Measurements from ENCODE around the gene ANKS1B.
"Not testable (repeated sequence)": the region's sequence is repeated elsewhere in the genome, so short reads cannot be mapped to it uniquely, and the experiment has no call there.

Gene ANKS1B

DNA sequence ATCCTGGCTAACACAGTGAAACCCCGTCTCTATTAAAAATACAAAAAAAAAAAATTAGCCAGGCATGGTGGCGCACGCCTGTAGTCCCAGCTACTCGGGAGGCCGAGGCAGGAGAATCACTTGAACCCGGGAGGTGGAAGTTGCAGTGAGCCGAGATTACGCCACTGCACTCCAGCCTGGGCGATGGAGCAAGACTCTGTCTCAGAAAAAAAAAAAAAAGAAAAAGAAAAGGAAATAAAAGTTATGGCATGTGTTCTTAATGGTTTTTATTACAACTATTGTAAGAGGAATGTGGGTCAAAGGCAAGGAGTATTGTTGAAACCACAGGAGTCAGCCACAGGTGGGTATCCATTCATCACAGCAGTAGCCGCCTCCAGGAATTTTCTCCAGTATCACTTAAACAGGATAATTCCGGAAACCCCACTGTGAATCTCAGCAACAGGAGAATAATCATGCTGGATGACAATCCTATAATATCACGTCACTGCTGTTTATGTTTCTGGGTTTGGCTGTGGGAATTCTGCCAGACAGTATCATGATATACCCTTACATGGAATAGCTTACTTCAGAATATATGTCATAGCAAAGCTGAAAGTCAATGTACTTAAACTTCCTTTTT is 1147.5 kb downstream of the ANKS1B start:
- not testable (repeated sequence) for DNase-seq (ENCODE audit: low read depth in 1 of 2, low spot score in 1 of 2)

DNA sequence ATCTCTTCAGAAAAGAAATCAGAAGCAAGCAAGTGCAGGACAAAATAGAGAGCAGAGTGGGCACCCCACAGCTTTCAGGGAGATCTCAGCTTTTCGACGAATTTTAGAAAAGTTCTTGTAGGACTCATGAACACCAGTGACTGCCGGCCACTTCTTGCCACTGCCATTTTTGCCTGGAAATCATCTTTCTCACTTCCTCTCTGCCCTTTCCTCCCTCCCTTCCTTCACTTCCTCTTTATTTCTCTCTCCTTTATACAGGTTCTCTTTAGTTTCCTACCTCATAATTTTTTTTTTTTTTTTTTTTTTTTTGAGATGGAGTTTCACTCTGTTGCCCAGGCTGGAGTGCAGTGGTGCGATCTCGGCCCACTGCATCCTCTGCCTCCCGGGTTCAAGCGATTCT is 1154.1 kb downstream of the ANKS1B start:
- no peak for DNase-seq (ENCODE audit: low read depth in 1 of 2, low spot score in 1 of 2)

DNA sequence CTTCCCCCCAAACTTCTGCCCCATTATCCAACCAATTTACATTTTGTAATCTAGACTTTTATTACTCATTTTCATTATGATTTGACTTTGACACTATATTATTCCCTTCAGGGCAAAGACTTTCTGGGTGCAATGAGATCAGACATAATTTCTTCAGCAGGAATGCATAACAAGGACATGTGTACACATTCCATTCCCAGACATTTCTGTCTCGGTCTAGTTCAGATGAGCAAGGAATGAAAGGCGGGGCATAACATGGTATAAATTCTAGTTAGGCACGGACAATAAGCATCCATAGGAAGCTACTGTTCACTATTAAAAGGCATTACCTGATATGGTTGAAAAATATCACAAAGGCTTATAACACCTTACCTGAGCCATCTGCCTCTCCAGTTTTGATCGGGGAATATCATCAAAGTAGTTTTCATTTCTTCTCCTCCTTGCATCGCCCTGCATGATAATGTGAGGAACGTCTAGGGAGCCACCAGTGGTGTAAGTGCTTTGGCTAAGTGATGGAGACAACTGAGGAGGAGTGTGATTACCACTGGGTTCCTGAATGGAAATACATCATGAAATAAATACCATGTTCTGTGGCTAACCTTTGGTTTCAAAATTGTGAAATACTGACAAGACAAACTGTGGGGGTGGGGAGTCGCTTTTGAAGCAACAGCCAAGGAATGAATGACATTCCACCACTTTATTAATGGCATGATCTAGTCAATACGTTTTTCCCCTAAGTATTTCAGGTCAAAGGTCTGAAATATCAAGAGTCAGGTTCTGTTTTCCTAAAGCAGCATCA is 1155.7 kb downstream of the ANKS1B start:
- DNase-seq (ENCODE audit: low read depth in 1 of 2, low spot score in 1 of 2): no peak

DNA sequence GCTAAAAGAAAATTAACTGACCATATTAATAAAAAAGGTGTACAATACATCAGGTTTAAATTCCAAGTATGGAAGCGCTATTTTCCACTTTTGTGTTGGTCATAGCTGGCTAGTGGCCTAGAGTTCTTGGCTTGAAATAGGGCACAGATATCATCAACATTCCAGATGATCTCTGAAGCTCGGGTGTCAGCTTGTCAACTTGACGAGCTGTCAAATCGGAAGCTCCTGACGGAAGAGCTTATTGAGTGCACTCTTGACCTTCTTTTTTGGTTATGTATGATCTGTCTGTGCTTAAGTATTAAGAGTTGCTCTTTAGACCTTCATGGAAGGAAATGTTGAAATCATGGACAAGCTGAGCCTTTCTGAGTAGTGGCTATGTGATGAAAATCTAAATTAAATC is 1161.7 kb downstream of the ANKS1B start:
- no peak for DNase-seq (ENCODE audit: low read depth in 1 of 2, low spot score in 1 of 2)

DNA sequence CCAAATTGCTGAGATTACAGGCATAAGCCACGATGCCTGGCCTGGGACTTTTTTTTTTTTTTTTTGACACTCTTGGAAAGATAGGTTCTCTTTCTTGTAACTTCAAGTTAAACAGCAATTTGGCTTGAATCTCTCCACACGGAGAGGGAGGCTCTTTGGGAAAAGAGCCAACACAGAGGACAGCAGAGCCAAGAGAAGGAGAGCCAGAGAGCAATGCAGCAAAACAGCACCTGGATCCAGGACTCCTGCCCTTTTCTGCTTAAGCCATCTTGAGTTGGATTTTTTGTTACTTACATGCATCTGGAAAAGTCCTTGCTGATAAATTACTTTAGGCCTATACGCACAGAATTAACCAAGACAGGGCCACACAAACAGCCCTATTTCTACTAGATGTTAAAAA is 1162.9 kb downstream of the ANKS1B start:
- no peak for DNase-seq (ENCODE audit: low read depth in 1 of 2, low spot score in 1 of 2)

DNA sequence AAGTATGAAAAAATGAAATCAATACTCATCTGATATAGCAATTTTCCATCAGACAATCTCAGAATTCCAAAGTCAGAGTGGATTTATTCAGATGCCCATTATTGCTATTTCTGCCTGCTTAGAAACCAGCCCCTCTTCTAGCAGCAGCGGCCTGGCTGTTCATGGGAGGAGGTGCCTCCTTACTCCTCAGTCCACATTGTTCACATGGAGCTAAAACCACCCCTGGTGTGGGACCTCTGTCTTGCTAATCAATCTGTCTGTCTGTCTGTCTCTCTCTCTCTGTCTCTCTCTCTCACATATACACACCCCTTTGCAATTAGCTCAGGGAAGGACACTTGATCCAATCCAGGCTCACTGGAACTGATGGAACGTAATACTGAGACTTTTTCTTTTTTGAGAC is 1163.5 kb downstream of the ANKS1B start:
- no peak for DNase-seq (ENCODE audit: low read depth in 1 of 2, low spot score in 1 of 2)

DNA sequence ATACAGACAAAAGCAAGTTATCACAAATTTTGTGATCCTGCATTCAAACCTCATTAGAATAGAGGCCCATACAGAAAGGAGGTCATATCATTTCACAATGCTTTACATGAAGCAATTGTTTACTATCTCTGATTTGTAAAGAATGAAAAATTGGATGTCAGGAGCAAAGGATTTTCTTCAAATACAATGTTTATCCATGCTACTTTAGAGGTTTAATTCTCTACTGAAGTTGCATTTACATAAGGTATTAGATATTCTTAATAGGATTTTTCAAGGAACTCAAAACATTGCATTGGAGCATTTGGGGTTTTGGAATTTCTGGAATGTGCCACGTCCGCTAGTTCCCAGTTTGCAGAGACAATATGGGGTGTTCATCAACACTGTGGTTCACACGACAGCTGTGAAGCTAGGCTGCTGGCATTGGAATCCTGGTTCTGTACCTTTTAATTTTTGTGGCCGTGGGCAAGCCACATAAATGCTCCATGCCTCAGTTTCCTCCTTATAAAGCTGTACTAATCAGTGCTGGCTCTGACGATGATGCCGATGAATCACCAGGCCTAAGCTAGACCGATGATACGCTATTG is 1164.8 kb downstream of the ANKS1B start:
- DNase-seq (ENCODE audit: low read depth in 1 of 2, low spot score in 1 of 2): no peak

DNA sequence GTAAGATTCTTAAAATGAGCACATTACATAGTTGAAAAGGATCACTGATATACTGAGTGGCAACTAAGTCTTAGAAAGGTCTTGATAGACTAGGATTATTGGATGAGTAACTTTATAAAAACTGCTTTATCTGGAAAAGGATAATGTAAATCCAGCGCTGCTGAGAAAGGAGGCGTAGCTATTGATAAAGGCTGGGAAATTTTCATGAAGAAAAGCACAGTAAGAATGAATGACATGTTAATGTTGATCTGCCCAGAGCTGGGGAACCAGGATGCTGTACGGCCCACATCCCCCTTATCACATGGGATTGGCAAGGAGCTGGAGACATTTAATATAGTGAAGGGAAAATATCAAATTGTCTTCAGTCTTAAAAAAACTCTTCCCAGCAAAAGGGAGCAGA is 1165.7 kb downstream of the ANKS1B start:
- no peak for DNase-seq (ENCODE audit: low read depth in 1 of 2, low spot score in 1 of 2)

DNA sequence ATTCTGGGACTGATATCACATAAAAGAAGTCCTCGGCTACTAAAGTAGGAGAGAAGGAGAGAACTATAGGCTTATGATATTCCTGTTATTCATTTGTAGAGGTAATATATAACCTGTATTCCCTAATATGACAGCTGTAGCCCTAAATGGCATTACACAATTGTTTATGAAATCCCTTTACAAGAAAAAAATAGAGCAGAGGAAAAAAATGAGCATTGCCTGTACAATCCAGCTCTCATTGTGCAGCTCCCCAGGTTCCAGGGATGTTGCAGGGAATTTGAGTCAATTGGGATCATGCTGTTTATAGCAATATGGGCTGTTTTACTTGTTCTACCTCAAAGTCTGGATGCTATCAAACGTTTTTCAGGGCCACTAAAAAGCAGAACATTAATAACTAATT is 1166.5 kb downstream of the ANKS1B start:
- DNase-seq (ENCODE audit: low read depth in 1 of 2, low spot score in 1 of 2): no peak

DNA sequence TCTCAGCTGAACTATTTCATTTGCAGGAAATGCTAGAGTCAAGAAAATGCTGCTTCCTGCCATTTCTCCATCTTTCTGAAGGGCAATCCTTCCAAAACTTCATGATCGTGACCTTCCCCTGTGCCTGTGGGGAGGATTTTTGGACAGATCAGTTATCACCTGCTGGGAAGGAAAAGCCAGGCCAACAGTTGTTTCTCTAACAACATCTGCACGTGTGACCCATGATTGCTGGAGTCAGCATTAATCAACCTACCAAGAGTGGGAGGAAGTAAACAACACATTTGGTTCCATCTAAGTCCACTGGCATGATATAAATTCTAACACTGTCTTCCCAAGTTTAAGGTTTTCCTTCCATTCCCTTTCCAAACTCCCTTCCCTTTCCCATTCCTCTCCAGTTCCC is 1167.0 kb downstream of the ANKS1B start:
- DNase-seq (ENCODE audit: low read depth in 1 of 2, low spot score in 1 of 2): no peak

DNA sequence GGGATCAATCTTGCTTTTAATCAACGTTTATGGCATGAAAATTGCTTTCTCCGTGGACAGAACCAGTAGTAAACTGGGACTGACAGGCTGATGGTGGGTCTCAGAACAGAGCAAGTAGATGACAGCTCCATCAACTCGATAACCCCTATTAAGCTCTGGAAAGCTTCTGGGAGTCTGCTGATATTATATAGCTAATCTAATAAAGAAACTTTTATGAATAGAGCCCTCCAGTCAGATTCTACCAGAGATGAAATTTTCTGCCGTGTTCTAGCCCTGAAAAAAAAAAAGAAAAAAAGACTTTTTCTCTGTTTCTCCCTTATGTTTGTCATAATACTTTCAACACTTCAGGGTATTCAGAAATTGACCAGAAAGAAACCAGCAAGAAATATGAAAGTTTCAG is 1168.0 kb downstream of the ANKS1B start:
- DNase-seq (ENCODE audit: low read depth in 1 of 2, low spot score in 1 of 2): no peak

DNA sequence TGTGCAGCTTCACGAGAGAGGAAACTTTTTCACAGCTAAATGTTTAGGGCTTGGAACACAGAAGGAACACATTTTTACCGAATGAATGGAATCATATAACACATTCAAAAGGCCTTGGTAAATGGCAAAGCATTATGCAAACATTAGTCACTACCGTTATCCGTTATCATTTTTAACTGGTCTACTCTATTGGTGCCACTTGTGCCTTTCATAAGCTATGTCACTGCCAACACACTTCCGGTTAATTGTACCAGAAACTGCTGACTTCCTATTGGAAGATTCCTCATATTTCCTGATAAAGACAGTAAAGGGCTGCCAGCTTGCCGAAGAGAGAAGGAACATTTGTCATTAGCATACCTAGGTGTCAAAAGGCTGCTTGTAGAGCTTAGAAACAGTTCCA is 1170.5 kb downstream of the ANKS1B start:
- no peak for DNase-seq (ENCODE audit: low read depth in 1 of 2, low spot score in 1 of 2)

DNA sequence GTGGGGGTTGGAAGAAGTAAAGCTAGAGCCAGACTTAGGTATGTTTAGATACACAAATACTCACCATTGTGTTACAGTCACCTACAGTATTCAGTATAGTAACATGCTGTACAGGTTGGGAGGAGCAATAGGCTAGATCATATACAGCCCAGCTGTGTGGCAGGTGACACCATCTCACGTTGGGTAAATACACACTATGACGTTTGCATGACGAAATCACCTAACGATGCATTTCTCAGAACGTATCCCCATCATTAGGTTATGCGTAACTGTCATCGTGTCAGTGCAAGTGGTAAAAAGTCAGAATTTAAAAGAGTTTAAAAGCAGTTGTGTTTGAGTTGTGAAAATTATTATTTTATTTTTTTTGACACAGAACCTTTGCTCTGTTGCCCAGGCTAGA is 1172.5 kb downstream of the ANKS1B start:
- DNase-seq (ENCODE audit: low read depth in 1 of 2, low spot score in 1 of 2): no peak

DNA sequence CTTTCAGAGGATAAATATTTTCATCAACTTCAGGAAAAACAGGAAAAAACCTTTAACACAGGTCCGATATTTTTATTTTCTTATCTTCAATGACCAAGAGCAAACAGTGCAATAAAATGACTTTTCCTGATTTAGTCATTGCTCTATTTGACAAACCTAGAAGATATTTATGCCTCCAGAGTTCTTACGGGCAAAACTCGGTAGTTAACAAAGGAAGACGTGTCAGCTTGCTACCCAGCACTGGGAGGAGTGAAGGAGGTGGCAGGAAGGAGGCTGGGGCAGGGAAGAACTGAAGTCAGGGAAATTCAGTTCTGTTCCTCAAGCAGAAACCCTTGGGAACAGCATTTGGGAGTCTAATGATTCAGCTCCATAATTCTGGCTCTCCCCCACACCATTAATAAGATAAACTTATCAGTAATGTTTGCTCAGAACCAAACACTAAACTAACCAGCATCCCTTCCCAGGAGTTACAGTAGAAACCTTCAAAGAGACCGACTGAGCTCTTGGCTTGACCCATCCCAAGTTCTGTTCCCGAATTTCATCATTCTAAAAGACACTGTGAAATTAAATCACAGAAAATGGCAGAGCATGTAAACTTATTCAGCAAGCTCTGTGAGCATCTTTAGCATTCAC is 1176.4 kb downstream of the ANKS1B start:
- no peak for DNase-seq (ENCODE audit: low read depth in 1 of 2, low spot score in 1 of 2)

DNA sequence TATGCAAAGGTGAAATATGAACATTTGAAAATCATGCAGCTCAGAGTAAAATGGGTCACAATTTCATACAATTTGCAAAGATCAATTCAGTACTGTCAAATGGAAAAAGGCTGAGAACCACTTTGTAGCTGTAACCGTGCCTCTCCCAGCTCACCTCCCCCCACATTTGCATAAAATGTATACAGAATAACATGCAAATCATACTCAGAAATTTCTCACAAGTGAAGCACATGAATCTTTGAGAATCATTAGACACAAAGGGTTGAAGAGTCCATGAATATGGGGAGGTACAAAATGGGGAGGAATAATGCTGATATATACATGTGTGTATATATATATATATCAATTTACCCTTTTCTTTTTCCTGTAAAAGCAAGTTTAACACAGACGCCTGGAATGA is 1177.5 kb downstream of the ANKS1B start:
- DNase-seq (ENCODE audit: low read depth in 1 of 2, low spot score in 1 of 2): no peak

DNA sequence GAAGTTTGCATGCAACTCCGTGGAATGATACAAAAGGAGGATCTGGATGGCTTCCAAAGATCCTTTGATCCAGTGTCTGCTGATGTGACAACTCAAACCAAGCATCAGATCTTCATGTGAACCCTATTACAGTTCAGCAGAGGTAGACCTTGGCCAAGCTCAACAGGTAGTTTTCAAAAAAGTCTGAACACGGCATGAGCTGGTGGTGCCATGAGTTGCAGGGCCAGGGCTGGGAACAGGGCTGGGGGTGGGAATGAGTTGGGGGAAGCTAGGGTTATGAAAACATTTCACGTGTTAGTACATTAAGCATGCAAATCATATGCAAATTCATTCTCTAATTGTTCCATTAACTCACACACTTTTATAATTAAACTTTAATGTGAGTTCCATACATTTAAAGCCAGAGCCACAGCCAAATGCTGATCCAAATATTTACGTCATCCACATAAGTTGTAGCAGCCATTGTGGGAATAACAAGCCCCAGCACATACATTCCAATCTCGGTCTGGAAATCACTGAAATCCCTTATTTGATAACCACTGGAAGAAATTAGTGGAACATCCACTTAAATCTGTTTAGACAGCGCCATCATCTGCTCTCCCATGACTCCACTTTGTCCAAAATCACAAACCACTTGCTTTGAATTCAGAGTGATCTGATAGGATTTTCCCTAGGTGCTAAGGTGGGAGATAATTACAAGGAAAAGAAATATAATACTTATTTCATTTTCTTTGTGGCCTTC is 1181.1 kb downstream of the ANKS1B start:
- DNase-seq (ENCODE audit: low read depth in 1 of 2, low spot score in 1 of 2): no peak

DNA sequence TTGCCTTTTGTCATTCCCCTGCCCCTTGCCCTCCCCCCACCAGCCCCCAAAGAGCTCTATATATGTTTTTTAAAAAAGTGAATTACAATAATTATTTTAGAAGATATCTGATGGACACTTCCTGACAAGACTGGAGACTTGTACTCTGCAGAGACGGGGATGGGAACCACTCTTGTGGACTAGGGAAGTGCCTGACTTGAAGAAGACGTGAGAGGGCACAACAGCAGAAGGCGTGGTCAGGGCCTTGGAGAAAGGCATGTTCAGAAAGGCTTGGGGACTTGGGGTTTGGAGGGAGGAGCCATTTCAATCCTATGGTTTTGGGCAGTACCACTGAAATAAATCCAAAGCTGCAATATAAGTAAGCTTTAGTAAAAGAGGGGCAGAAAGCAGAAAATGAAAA is 1184.9 kb downstream of the ANKS1B start:
- no peak for DNase-seq (ENCODE audit: low read depth in 1 of 2, low spot score in 1 of 2)

DNA sequence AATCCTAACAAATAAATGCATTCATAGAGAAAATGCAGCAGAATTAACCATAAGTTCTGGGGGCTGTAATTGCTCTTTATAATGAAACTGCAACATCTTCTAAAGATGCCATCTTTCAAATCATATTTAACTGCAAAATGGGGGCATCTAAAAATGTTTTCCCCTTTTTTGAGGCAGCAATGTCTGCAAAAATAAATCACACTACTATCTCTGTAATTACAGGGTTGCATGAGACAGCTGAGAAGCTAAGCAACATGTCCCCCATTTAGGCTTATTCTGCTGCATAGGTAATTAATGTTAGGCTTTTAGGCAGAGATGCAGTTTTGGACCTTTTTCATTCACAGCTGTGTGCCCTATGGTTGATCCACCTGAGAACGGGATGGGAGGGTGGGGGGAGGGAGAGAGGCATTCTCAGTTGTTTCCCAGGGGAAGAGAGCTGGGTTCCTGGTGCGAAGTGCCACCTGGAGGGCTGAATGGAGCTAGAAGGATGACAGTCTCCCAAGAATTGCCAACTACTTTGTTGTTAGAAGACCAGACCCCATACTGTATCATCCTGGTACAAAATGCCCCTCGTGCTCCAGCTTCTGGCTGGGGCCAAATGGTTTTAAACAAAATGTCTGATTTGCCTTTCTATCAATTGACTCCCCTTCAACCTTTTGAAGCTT is 1185.5 kb downstream of the ANKS1B start:
- no peak for DNase-seq (ENCODE audit: low read depth in 1 of 2, low spot score in 1 of 2)

DNA sequence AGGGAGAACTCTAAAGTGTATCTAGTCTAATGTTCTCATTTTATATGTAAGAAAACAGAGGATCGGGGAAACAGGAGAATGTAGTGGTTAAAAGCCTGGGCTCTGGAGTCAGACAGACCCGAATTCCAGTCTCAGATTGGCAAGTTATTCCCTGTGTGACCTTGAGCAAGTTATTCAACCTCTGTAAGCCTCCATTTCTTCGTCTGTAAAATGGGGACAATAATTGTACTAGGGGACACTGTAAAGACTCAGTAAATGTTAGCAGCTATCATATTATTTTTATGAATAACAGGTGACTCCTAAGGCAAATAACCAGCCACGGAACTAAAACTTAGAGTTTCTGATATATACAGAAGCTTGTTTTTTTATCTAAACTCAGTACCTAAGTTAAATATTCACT is 1187.5 kb downstream of the ANKS1B start:
- DNase-seq (ENCODE audit: low read depth in 1 of 2, low spot score in 1 of 2): no peak

DNA sequence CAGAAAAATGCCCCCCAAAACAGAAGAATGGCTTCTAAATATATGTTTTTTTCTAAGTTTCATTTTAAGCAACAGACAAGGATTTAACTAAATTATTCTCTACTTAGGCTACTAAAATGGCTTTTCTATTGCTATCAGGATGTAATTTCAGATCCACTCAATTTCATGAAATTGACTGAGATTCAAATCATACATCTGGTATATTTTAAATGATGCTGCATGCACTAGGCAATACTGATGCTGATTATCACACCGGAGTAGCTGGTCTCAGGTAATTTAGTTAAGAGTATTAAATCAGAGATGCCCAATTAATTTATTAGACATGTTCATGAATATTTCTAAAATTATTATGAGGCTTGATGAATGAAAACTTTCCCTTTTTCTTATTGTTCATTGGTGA is 1188.0 kb downstream of the ANKS1B start:
- DNase-seq (ENCODE audit: low read depth in 1 of 2, low spot score in 1 of 2): no peak

DNA sequence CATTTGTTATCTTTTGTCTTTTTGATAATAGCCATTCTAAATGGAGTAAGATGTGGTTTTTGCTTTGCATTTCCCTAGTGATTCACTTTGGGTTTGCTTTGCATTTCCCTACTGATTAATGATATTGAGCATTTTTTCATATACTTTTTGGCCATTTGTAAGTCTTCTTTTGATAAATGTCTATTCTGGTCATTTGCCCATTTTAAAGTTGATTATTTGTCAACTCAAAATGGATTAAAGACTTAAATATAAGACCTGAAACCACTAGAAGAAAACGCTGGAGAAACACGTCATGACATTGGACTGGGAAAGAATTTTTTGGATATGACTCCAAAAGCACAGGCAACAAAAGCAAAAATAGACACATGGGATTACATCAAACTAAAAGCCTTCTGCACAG is 1191.6 kb downstream of the ANKS1B start:
- DNase-seq (ENCODE audit: low read depth in 1 of 2, low spot score in 1 of 2): no peak

Data from stimulated activated CD4-positive, alpha-beta T cell treated with anti-CD3 and anti-CD28 coated beads, Interleukin-15, amount 100 ng/mL, for 1 hour (primary cell).